GM20431 (cell line): Measurements from ENCODE around the gene BHMT2.

Experiments used
- in situ Hi-C: fragments of 300-500 bp; cut with MseI, MboI; formaldehyde crosslinking; loops from one replicate; pipeline ENCODE4 v1.15.0; 2020; ENCODE audit warnings: low sequenced_read_pairs; ENCODE audit not compliant: unreplicated experiment

The BHMT2 gene

GRCh38 chr5:79056847-79057246 lies 12.7 kb upstream of the BHMT2 start:
- in situ Hi-C loops, result no loop called here

DNA sequence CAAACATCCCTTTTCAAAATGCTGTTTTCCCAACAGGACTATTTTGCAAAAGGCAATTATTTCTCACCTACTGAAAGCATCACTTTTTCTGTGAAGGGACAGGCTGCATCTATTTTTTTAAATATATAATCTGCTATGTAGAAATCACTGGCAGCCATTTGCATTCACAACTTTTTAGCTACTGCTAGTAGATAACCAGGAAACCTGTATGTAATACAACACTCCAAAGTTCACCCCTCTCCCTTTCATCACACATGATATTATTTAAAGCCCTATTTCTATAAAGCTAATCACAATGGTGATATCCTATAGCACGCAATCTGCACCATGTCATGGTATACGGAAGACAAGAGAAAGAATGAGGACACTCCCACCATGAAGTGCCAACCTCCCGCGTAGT lies 9.9 kb upstream of the BHMT2 start:
- in situ Hi-C loops, result no loop called here

- in situ Hi-C loops, result no loop called here
These were observed 7.1 kb upstream of the BHMT2 start for GRCh38 chr5:79062436-79062835.

GRCh38 chr5:79070350-79070667 lies 742 bp downstream of the BHMT2 start:
- in situ Hi-C loops, result no loop called here

- in situ Hi-C loops, result no loop called here
These were observed 5.1 kb downstream of the BHMT2 start for GRCh38 chr5:79074641-79075040.

- in situ Hi-C loops, result no loop called here
These were observed 6.3 kb downstream of the BHMT2 start for GRCh38 chr5:79075646-79076426.

GRCh38 chr5:79076819-79077218 lies 7.3 kb downstream of the BHMT2 start:
- in situ Hi-C loops, result no loop called here

- in situ Hi-C loops, result no loop called here
These were observed 8.3 kb downstream of the BHMT2 start for GRCh38 chr5:79077680-79078365.

DNA sequence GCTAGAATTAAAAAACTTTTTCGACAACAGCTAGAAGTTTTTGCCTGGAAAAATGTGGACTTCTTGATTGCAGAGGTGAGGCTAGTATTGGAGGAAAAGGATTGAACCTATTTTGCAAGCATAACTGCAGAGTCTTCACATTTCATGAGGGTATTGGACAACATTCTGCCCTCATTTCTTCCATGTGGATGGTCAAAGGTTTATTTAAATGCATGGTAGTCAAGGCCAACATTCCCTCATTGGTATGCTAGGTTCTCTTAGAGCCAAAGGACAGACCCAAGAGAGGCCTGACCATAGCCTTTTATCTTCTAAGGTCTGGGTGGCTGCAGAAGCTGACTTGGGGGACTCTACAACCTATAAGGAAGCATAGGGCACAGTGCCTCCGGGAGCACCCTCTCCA lies 11.2 kb downstream of the BHMT2 start:
- in situ Hi-C loops, result no loop called here

- in situ Hi-C loops, result no loop called here
These were observed 12.2 kb downstream of the BHMT2 start for GRCh38 chr5:79081779-79082178.

- in situ Hi-C loops, result no loop called here
These were observed 16.5 kb downstream of the BHMT2 start for GRCh38 chr5:79086116-79086515.

DNA sequence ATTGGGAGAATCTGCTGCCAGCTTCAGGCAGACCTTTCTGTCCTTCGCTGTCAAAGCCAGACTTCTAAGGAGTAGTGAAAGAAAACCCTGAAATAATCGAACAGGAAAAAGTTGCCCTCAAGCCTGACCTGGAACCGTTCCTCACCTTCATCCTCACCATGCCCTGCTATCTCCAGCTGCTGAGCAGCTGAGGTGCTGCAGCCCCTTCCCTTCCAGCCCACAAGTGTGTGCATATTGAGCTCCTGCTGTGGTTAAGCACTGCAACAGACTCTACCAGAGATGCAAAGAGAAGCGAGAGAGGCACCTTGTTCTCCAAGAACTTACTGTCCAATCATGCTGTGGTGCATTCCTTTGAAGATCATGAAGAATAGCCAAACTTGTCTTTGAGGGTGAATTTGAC lies 18.9 kb downstream of the BHMT2 start:
- in situ Hi-C loops, result no loop called here

GRCh38 chr5:79091064-79091463 lies 21.5 kb downstream of the BHMT2 start:
- in situ Hi-C loops, result no loop called here

- in situ Hi-C loops, result no loop called here
These were observed 24.2 kb downstream of the BHMT2 start for GRCh38 chr5:79093762-79094161.

DNA sequence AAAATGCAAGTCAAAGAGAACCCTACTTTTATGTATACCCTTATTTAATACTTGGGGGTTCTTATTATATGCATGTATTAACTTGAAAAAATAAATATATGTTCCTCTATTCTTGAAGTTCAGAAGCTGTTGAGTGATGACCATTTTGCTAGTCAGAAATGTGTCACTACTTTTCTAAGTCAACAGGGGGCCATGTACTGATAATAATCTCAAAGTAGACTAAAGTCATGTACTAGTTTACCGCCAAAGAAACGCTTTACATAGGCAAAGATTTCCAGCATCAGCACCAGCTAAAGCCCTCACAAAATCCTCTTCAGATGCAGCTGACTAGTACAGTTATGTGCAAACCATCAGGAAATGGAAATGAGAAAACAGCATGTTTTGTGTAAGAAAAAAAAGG lies 36.3 kb downstream of the BHMT2 start:
- in situ Hi-C loops, result no loop called here

- in situ Hi-C loops, result no loop called here
These were observed 37.6 kb downstream of the BHMT2 start for GRCh38 chr5:79107020-79107796.

GRCh38 chr5:79108086-79108485 lies 38.5 kb downstream of the BHMT2 start:
- in situ Hi-C loops, result no loop called here

DNA sequence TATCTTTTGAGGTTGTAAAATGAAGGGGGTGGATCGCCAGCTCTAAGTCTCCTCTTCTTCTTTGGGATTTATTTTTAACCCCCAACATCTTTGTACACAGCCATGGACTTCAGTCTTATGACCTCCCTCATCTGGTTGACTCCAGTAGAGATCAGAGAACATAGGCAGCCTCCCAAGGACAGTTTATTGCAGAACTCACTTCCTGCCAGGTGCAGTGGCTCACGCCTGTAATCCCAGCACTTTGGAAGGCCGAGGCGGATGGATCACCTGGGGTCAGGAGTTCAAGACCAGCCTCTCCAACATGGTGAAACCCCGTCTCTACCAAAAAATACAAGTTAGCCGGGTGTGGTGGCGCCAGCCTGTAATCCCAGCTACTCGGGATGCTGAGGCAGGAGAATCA lies 39.2 kb downstream of the BHMT2 start:
- in situ Hi-C loops, result no loop called here

GRCh38 chr5:79109527-79110492 lies 40.2 kb downstream of the BHMT2 start:
- in situ Hi-C loops, result no loop called here

GRCh38 chr5:79111387-79111959 lies 41.9 kb downstream of the BHMT2 start, which contains the start of gene BHMT:
BHMT (plus strand) TSS chr5:79111809; CDS start chr5:79111886, 77 bp downstream.
- in situ Hi-C loops, result no loop called here
